ENCODE data around the gene NME7. TPM values are rescaled to one million over a fixed set of nuclear protein-coding genes. Genes with fewer than 3 reads are reported as not detected.

NME7 gene
- total RNA-seq, 1 experiment from 2014 or later, result 30.3 TPM

- Histone ChIP-seq H3K4me1 (ENCODE audit: control insufficient read depth, insufficient read depth, low read length) (peaks cover 8% of the 10 kb centered on the region), H3K27ac (ENCODE audit: low read length) (peak overlapping the region; percentile 19; the same call in 1 of the 2 replicates), H3K36me3 (ENCODE audit: control insufficient read depth, insufficient read depth, low read length) (peaks cover 1% of the 10 kb centered on the region; the same call in 1 of the 2 replicates), H3K4me3 (ENCODE audit: low read depth in 2 of 2, low read length in 2 of 2) (no peak overlapping the region), H3K9me3 (ENCODE audit: control insufficient read depth, insufficient read depth, low read depth, low read length) (no peaks in the 10 kb centered on the region), H3K27me3 (ENCODE audit: control insufficient read depth, insufficient read depth, low read length) (no peaks in the 10 kb centered on the region)
- CTCF ChIA-PET, result no interaction called here
- DNase-seq (ENCODE audit: low read depth, low spot score), result no peak
- in situ Hi-C loops (cut with HindIII; ENCODE audit: low pct_unique_long_range_greater_than_20kb, low sequenced_read_pairs), result no loop called here
- no TSS peak for BruUV-seq (replicated peaks)
- ATAC-seq, result no peak
- TF ChIP-seq CTCF (IDR thresholded peaks at IDR 0.05), result no peak
- TF ChIP-seq TCF7L2 (IDR thresholded peaks at IDR 0.05; ENCODE audit: low read depth, low read length), result no peak
- no peak for TF ChIP-seq SIN3A (IDR thresholded peaks at IDR 0.05; ENCODE audit: borderline replicate concordance, insufficient read depth, low read depth, low read length)
- no peak for TF ChIP-seq REST (IDR thresholded peaks at IDR 0.05; ENCODE audit: insufficient read depth in 1 of 2, low read depth in 2 of 2, low read length in 1 of 2)
- TF ChIP-seq POLR2AphosphoS5 (IDR thresholded peaks at IDR 0.05; ENCODE audit: low read depth, low read length), result no peak
- POLR2A ChIA-PET, result no interaction called here
- intact Hi-C loops (cut with micrococcal nuclease; ENCODE audit: unreplicated experiment), result no loop called here
These were observed 264.6 kb downstream of the NME7 start for GRCh38 chr1:169103002-169103401.

- no peaks in the 10 kb centered on the region for H3K36me3 ChIP-seq (ENCODE audit: control insufficient read depth, insufficient read depth, low read length)
- H3K27ac ChIP-seq (ENCODE audit: low read length), result peak overlapping the region; percentile 19; the same call in 1 of the 2 replicates
- TF ChIP-seq TCF7L2 (IDR thresholded peaks at IDR 0.05; ENCODE audit: low read depth, low read length) (no peak), CTCF (IDR thresholded peaks at IDR 0.05) (no peak), REST (IDR thresholded peaks at IDR 0.05; ENCODE audit: insufficient read depth in 1 of 2, low read depth in 2 of 2, low read length in 1 of 2) (no peak), SIN3A (IDR thresholded peaks at IDR 0.05; ENCODE audit: borderline replicate concordance, insufficient read depth, low read depth, low read length) (no peak), POLR2AphosphoS5 (IDR thresholded peaks at IDR 0.05; ENCODE audit: low read depth, low read length) (no peak)
- ChIA-PET CTCF (no interaction called here), POLR2A (no interaction called here)
- no peaks in the 10 kb centered on the region for H3K9me3 ChIP-seq (ENCODE audit: control insufficient read depth, insufficient read depth, low read depth, low read length)
- peaks cover 8% of the 10 kb centered on the region for H3K4me1 ChIP-seq (ENCODE audit: control insufficient read depth, insufficient read depth, low read length)
- no peak overlapping the region for H3K4me3 ChIP-seq (ENCODE audit: low read depth in 2 of 2, low read length in 2 of 2)
- intact Hi-C loops (cut with micrococcal nuclease; ENCODE audit: unreplicated experiment) (no loop called here), in situ Hi-C loops (cut with HindIII; ENCODE audit: low pct_unique_long_range_greater_than_20kb, low sequenced_read_pairs) (no loop called here)
- no peaks in the 10 kb centered on the region for H3K27me3 ChIP-seq (ENCODE audit: control insufficient read depth, insufficient read depth, low read length)
- DNase-seq (ENCODE audit: low read depth, low spot score) (no peak), ATAC-seq (no peak)
- BruUV-seq (replicated peaks), result no TSS peak
These were observed 265.0 kb downstream of the NME7 start for GRCh38 chr1:169102567-169102966.
